GM19467 (cell line): ENCODE results near the gene MTG2.

Source experiments
- ATAC-seq: cut with Tn5 transposase; IDR thresholded peaks from one replicate; pipeline ENCODE4 v1.9.1; 2021; ENCODE audit warnings: mild to moderate bottlenecking, moderate library complexity; ENCODE audit not compliant: unreplicated experiment

The MTG2 gene

GRCh38 chr20:62216636-62217566, 34.1 kb downstream of the MTG2 start:
- no peak for ATAC-seq

GRCh38 chr20:62217913-62218773, 35.3 kb downstream of the MTG2 start:
- no peak for ATAC-seq

GRCh38 chr20:62219101-62219991, 36.5 kb downstream of the MTG2 start:
- ATAC-seq, result no peak

GRCh38 chr20:62219992-62220665, 37.3 kb downstream of the MTG2 start, which contains the start of gene HRH3:
Gene HRH3, minus strand, starts transcription at chr20:62220278. Its CDS starts 308 bp downstream, at chr20:62219970.
- no peak for ATAC-seq

- ATAC-seq, result no peak
Measured at GRCh38 chr20:62220666-62221568, 38.1 kb downstream of the MTG2 start.

GRCh38 chr20:62222266-62222850, 39.5 kb downstream of the MTG2 start:
- no peak for ATAC-seq

GRCh38 chr20:62222972-62223371, 40.1 kb downstream of the MTG2 start:
- no peak for ATAC-seq

GRCh38 chr20:62223571-62223970, 40.7 kb downstream of the MTG2 start:
- ATAC-seq, result no peak

- ATAC-seq, result no peak
Measured at GRCh38 chr20:62224113-62224855, 41.5 kb downstream of the MTG2 start.

- no peak for ATAC-seq
Measured at GRCh38 chr20:62225026-62225425, 42.2 kb downstream of the MTG2 start.

- no peak for ATAC-seq
Measured at GRCh38 chr20:62225820-62226635, 43.2 kb downstream of the MTG2 start.

- ATAC-seq, result no peak
Measured at GRCh38 chr20:62226707-62227590, 44.1 kb downstream of the MTG2 start.

GRCh38 chr20:62227591-62227976, 44.8 kb downstream of the MTG2 start:
- no peak for ATAC-seq

- no peak for ATAC-seq
Measured at GRCh38 chr20:62227977-62228958, 45.4 kb downstream of the MTG2 start.

GRCh38 chr20:62228982-62229545, 46.2 kb downstream of the MTG2 start:
- no peak for ATAC-seq
